T-helper 1 cell (primary cell): ENCODE data around the gene ACOT11.

Experiments
- DNase-seq, 5 donors: peaks; one replicate each; pipeline ENCODE4 v3.0.0-alpha.2; 2012 to 2020

Gene ACOT11

DNA sequence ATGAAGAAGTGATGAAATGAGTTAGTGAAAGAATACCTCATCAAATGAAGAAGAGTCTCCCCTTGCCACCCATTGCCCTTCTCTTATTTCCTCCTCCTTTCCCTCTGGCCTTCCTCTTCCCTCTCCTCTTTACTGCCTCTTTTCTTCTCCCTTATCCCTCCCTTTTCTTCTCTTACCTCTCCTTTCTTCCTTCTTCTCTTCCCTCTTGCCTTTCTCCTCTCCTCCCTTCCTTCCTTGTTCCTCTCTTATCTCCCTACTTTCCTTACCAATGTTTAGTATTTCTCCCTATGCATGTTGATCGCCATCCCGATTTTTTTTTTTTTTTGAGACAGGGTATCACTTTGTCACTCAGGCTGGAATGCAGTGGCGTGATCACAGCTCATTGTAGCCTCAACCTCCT, 102.4 kb downstream of the ACOT11 start:
- no peak for DNase-seq

GRCh38 chr1:54651608-54652007, 103.6 kb downstream of the ACOT11 start:
- no peak for DNase-seq

DNA sequence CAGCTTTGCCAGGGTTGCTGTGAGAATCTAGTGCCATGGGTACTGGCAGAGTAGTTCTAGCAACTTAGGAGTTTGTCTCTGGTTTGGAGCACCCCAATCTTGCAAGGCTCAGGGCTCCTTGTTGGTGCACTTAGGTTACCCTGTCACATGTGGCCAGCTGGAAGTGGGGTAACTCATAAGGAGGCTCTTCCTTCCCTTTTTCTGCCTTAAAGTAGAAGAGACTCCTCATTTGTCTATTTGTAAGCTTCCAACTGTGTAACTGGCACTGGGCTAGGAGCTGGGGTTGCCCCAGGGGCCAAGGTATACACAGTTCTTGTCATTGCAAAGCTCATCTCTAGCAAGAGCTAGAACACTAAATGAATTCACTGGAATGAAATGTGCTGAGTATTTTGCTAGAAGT, 104.1 kb downstream of the ACOT11 start:
- no peak for DNase-seq

GRCh38 chr1:54653036-54653435, 105.0 kb downstream of the ACOT11 start:
- no peak for DNase-seq

DNA sequence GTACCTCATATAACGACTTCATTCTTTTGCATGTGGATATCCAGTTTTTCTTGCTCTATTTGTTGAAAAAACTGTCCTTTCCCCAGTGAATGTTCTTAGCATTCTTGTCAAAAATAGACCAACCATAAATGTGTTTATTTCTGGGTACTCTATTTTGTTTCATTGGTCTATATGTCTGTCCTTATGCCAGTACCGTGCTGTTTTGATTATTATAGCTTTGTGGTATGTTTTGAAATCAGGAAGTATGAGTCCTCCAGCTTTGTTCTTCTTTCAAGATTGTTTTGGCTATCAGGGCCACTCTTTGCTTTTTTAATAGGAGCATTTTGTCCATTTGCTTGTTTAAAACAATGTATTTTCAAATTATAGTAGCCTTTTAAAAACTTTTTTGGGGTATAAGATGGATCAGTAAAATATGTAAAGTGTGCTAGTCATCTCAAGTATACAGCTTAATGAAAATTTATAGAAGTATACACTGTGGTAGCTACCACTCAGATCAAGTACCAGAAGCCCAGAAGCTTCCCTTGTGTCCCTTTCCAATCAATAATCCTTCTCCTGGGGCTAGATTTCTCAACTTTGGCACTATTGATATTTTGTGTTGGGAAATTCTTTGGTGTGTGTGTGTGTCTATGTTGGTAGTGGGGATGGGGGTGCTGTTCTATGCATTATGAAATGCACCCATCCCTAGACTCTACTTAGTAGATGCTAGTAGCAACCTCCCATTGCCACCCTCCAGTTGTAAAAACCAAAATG, 110.3 kb downstream of the ACOT11 start:
- DNase-seq = no peak
